Caco-2 (cell line): Measurements from ENCODE around the gene COG7. TPM values are rescaled to one million over a fixed set of nuclear protein-coding genes. Genes with fewer than 3 reads are reported as not detected.
A peak's percentile ranks its signal among the peaks of the same experiment; 100 is the strongest.

Experiments used
- BruUV-seq: library from RNA; stranded (reverse); fragments of 400-500 nt; replicated peaks from 2 replicates; lab custom pipeline; 2021; lab: Mats Ljungman, UMichigan
- CTCF ChIA-PET: fragments of 300-600 bp; sonication (Branson Sonifier 250); formaldehyde crosslinking; loops from one replicate; lab custom pipeline; 2022; ENCODE audit warnings: antibody characterized with exemption; lab: Charles Lee
- POLR2A ChIA-PET: fragments of 300-600 bp; sonication (Branson Sonifier 250); formaldehyde crosslinking; loops from one replicate; lab custom pipeline; 2022; ENCODE audit warnings: antibody characterized with exemption; lab: Charles Lee
- DNase-seq, 2 experiments: peaks; one replicate each; pipeline versions ENCODE4 v3.0.0 to v3.0.0-alpha.2; 2020 to 2022
- H3K27me3 ChIP-seq: replicated peaks from 2 replicates; pipeline ENCODE4 v1.6.0; 2011; ENCODE audit warnings: low read length; ENCODE audit not compliant: control insufficient read depth, insufficient read depth
- H3K36me3 ChIP-seq: 2 replicates; pipeline ENCODE4 v1.5.1; 2011; ENCODE audit warnings: low read length; ENCODE audit not compliant: control insufficient read depth, insufficient read depth
- H3K4me1 ChIP-seq: fragments of 250-450 bp; sonication (Bioruptor Pico); 2 replicates; pipeline ENCODE4 v1.5.1; 2020; ENCODE audit warnings: mild to moderate bottlenecking
- H3K4me3 ChIP-seq: 2 replicates; pipeline ENCODE4 v1.5.1; 2011; ENCODE audit warnings: low read depth, mild to moderate bottlenecking, control low read depth, low read length
- H3K9me3 ChIP-seq: fragments of 250-450 bp; sonication (Bioruptor Pico); 2 replicates; pipeline ENCODE4 v1.5.1; 2020; ENCODE audit warnings: mild to moderate bottlenecking, moderate library complexity
- H3K27ac Mint-ChIP-seq: one replicate; pipeline ENCODE4 v1.8.0; 2022; ENCODE audit warnings: mixed read lengths; ENCODE audit not compliant: unreplicated experiment
- H3K27me3 Mint-ChIP-seq: one replicate; pipeline ENCODE4 v1.8.0; 2022; ENCODE audit warnings: mixed read lengths; ENCODE audit not compliant: insufficient read depth, unreplicated experiment
- H3K36me3 Mint-ChIP-seq: one replicate; pipeline ENCODE4 v1.8.0; 2022; ENCODE audit warnings: mild to moderate bottlenecking, mixed read lengths; ENCODE audit not compliant: insufficient read depth, unreplicated experiment
- H3K4me1 Mint-ChIP-seq: one replicate; pipeline ENCODE4 v1.8.0; 2022; ENCODE audit warnings: low read depth, mixed read lengths; ENCODE audit not compliant: unreplicated experiment
- H3K4me3 Mint-ChIP-seq: one replicate; pipeline ENCODE4 v1.8.0; 2022; ENCODE audit warnings: mild to moderate bottlenecking, moderate library complexity, mixed read lengths; ENCODE audit not compliant: unreplicated experiment
- H3K9me3 Mint-ChIP-seq: one replicate; pipeline ENCODE4 v1.8.0; 2022; ENCODE audit warnings: mixed read lengths; ENCODE audit not compliant: unreplicated experiment
- CTCF ChIP-seq, 2 experiments: fragments of 200-600 bp in 1 of 2; IDR thresholded peaks; 1 replicate in 1 of 2; 2 replicates in 1 of 2; pipeline versions ENCODE4 v1.5.1 to v1.8.0; 2011 to 2022; ENCODE audit warnings: antibody characterized with exemption in 1 of 2, control low read depth in 1 of 2, inconsistent platforms in 1 of 2, low read depth in 1 of 2, low read length in 1 of 2, mild to moderate bottlenecking in 1 of 2, moderate library complexity in 1 of 2; ENCODE audit not compliant: insufficient read depth in 1 of 2, severe bottlenecking in 1 of 2, unreplicated experiment in 1 of 2
- intact Hi-C: fragments of 100-400 bp; cut with micrococcal nuclease; formaldehyde crosslinking; loops from one replicate; pipeline ENCODE4 v1.10.0; 2022; ENCODE audit not compliant: unreplicated experiment
- total RNA-seq: library from RNA; stranded (reverse); gene quantifications from 2 replicates; pipeline ENCODE4 v1.2.3, GENCODE V29; 2022

Gene COG7
- total RNA-seq, 1 experiment from 2014 or later: 12.4 TPM

DNA sequence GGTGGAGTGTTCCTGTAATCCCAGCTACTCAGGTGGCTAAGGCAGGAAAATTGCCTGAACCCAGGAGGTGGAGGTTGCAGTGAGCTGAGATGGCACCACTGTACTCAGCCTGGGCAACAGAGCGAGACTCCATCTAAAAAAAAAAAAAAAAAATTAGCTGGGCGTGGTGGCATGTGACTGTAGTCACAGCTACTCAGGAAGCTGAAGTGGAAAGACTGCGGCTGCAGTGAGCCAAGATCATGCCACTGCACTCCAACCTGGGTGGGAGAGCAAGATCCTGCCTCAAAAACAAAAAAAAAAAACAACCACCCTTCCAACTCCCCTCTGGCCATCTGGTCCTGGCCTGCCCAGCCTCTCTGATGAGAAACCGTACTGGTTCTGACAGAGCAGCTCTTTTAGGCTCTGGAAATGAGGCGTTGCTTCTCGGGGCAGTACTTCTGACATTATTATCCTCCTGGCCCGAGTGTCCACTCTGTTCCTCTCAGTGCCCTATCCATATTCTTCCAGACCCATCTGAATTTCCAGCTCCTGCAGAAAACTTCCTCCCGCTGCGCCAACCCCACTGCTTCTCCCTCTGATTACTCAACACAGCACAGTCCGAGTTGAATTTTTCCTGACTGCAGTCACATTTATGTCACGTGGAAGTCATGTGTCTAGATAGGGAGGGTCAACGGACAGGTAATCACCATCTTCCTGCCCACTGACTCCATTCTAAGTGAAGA is 44.0 kb upstream of the COG7 start:
- peak overlapping the region; percentile 68 for H3K4me3 Mint-ChIP-seq
- no peak for TF ChIP-seq CTCF (IDR thresholded peaks at IDR 0.05; ENCODE audit: insufficient read depth in 1 of 2, low read depth in 1 of 2, low read length in 1 of 2, severe bottlenecking in 1 of 2, unreplicated experiment in 1 of 2)
- H3K36me3 Mint-ChIP-seq: peaks cover 62% of the 10 kb centered on the region
- H3K4me3 ChIP-seq: peak overlapping the region; percentile 13; the same call in 1 of the 2 replicates
- ChIA-PET CTCF (interaction anchor here (0.6 kb wide), 1 partner anchor 60 kb away, joined by 4 read pairs; the partner anchor contains the start of genes EARS2 and UBFD1), POLR2A (interaction anchor here (0.9 to 1.7 kb wide), 2 partner anchors 9 to 13 kb away, joined by 5 to 13 read pairs; partner anchors contain the start of gene GGA2)
- H3K9me3 ChIP-seq: no peaks in the 10 kb centered on the region
- peaks cover 3% of the 10 kb centered on the region for H3K36me3 ChIP-seq
- intact Hi-C loops: no loop called here
- H3K4me1 Mint-ChIP-seq: peaks cover 10% of the 10 kb centered on the region
- peaks cover 11% of the 10 kb centered on the region; the same call in 1 of the 2 replicates for H3K4me1 ChIP-seq
- BruUV-seq: TSS peak; percentile 66
- peak overlapping the region; percentile 92 for H3K27ac Mint-ChIP-seq
- H3K9me3 Mint-ChIP-seq: no peaks in the 10 kb centered on the region
- peak; percentile 68 to 75 for DNase-seq
- no peaks in the 10 kb centered on the region for H3K27me3 Mint-ChIP-seq
- no peaks in the 10 kb centered on the region for H3K27me3 ChIP-seq

- no peak overlapping the region for H3K4me3 ChIP-seq
- intact Hi-C loops: no loop called here
- no peak overlapping the region for H3K4me3 Mint-ChIP-seq
- H3K27ac Mint-ChIP-seq: no peak overlapping the region
- CTCF ChIA-PET: no interaction called here
- H3K36me3 Mint-ChIP-seq: peaks cover 69% of the 10 kb centered on the region
- DNase-seq: no peak
- H3K9me3 Mint-ChIP-seq: no peaks in the 10 kb centered on the region
- TF ChIP-seq CTCF (IDR thresholded peaks at IDR 0.05; ENCODE audit: insufficient read depth in 1 of 2, low read depth in 1 of 2, low read length in 1 of 2, severe bottlenecking in 1 of 2, unreplicated experiment in 1 of 2): no peak
- peaks cover 10% of the 10 kb centered on the region for H3K4me1 Mint-ChIP-seq
- no TSS peak for BruUV-seq
- no peaks in the 10 kb centered on the region for H3K9me3 ChIP-seq
- POLR2A ChIA-PET: no interaction called here
- no peaks in the 10 kb centered on the region for H3K27me3 Mint-ChIP-seq
- peaks cover 11% of the 10 kb centered on the region; the same call in 1 of the 2 replicates for H3K4me1 ChIP-seq
- no peaks in the 10 kb centered on the region for H3K27me3 ChIP-seq
- H3K36me3 ChIP-seq: peaks cover 2% of the 10 kb centered on the region; the same call in 1 of the 2 replicates
Measured at GRCh38 chr16:23495671-23496070, 42.7 kb upstream of the COG7 start.

DNA sequence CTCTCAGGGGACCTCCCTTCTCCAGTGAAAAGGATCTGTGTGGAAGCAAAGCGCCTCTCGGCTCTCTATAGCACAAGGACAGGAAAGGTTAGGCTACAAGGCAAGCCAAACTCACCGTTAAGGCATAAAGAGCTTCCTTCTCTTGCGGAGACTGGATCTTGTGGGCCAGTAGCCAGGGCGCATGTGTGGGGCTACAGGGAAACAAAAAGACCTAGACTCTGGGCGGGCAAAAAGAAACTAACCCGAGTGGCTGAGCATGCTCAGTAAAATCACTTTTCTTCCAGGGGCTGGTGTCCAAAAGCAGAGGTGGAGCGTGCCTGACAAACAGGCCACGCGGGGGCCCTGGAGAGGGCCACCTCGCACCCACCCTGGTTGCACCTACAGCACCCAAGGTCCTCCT is 41.2 kb upstream of the COG7 start:
- ChIA-PET POLR2A (no interaction called here), CTCF (no interaction called here)
- BruUV-seq: no TSS peak
- Histone ChIP-seq H3K36me3 (peaks cover 3% of the 10 kb centered on the region), H3K4me3 (no peak overlapping the region), H3K27me3 (no peaks in the 10 kb centered on the region), H3K4me1 (peaks cover 11% of the 10 kb centered on the region; the same call in 1 of the 2 replicates), H3K9me3 (no peaks in the 10 kb centered on the region)
- DNase-seq: no peak
- no peak for TF ChIP-seq CTCF (IDR thresholded peaks at IDR 0.05; ENCODE audit: insufficient read depth in 1 of 2, low read depth in 1 of 2, low read length in 1 of 2, severe bottlenecking in 1 of 2, unreplicated experiment in 1 of 2)
- Mint-ChIP-seq H3K36me3 (peaks cover 75% of the 10 kb centered on the region), H3K9me3 (no peaks in the 10 kb centered on the region), H3K27ac (no peak overlapping the region), H3K27me3 (no peaks in the 10 kb centered on the region), H3K4me3 (no peak overlapping the region), H3K4me1 (peaks cover 10% of the 10 kb centered on the region)
- intact Hi-C loops: no loop called here
